Adrenal gland (tissue), 5 donors: ENCODE results near the gene GOLT1A.

Experiments used
- POLR2A ChIP-seq, 2 donors: fragments of 450-650 bp; IDR thresholded peaks; one replicate each; pipeline ENCODE4 v1.6.1; 2017; ENCODE audit warnings: antibody characterized with exemption in 2 of 2, mild to moderate bottlenecking in 2 of 2, moderate library complexity in 1 of 2
- TF ChIP-seq, protein P1 (sequence below), 6 experiments: fragments of 450-650 bp in 4 of 6; fragments of 200-600 bp in 2 of 6; sonication (generic) in 1 of 6; IDR thresholded peaks; 1 replicate in 5 of 6; 2 replicates in 1 of 6; pipeline versions ENCODE4 v1.5.1 to v1.8.0; 2016 to 2021; ENCODE audit warnings: antibody characterized with exemption in 6 of 6, mild to moderate bottlenecking in 2 of 6, moderate library complexity in 1 of 6
- donor health status: DM: no; HTN: no; CAD: no.

DNA sequence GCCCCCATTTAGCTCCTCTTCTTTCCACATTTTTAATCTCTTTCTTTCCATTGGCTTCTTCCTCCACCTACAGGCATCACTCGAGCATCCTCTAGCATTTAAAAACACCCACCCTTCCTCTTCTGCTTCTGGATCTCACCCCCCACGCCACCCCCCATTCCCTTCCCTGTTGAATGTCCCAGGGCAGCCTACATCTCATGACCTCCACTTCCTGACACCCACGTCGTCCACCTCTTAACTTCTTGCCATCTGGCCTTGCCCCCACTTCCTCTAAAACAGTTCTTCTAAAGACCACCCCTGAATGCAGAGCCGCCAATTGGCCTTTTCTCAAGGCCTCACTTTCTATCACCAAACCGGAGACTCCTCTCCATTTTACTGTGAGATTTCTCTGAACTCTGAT, 55.8 kb downstream of the GOLT1A start:
- TF ChIP-seq, protein P1, sequence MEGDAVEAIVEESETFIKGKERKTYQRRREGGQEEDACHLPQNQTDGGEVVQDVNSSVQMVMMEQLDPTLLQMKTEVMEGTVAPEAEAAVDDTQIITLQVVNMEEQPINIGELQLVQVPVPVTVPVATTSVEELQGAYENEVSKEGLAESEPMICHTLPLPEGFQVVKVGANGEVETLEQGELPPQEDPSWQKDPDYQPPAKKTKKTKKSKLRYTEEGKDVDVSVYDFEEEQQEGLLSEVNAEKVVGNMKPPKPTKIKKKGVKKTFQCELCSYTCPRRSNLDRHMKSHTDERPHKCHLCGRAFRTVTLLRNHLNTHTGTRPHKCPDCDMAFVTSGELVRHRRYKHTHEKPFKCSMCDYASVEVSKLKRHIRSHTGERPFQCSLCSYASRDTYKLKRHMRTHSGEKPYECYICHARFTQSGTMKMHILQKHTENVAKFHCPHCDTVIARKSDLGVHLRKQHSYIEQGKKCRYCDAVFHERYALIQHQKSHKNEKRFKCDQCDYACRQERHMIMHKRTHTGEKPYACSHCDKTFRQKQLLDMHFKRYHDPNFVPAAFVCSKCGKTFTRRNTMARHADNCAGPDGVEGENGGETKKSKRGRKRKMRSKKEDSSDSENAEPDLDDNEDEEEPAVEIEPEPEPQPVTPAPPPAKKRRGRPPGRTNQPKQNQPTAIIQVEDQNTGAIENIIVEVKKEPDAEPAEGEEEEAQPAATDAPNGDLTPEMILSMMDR (IDR thresholded peaks at IDR 0.05) = no peak
- TF ChIP-seq POLR2A (IDR thresholded peaks at IDR 0.05) = no peak
